Measurements from ENCODE around the gene SOCS6.
"Not testable (repeated sequence)": the region's sequence is repeated elsewhere in the genome, so short reads cannot be mapped to it uniquely, and the experiment has no call there.

The SOCS6 gene

DNA sequence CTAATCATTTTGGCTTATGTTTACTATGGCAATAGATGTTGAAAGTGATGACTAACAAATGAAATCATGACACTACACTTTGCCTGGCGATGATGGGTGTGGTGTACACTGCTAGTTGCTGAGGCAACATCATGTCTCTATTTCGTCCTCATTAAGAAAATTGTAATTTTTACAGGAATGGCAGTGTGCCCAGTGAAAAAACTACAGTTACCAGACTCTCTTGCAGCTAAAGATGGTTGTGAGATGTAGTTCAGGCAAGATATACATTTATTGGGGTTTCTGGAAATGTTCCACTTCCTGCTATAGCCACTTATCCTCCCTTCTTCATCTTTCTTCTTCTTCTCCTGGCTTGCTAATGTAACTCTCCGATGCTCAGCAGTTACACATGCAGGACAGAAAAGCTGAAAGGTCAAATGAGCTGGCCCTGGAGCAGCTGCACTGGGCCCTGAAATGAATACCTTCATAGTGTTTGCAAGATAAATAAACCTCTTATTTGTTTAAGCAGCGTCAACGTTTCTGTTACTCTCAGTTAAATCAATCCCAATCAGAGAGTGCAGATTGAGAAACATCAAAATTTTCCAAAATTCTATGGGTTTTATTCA is 46.0 kb downstream of the SOCS6 start:
- no peak for DNase-seq (ENCODE audit: low read depth)
- H3K4me3 ChIP-seq (ENCODE audit: control insufficient read depth, low read depth, low read length) = no peak overlapping the region
- TF ChIP-seq, protein P1, sequence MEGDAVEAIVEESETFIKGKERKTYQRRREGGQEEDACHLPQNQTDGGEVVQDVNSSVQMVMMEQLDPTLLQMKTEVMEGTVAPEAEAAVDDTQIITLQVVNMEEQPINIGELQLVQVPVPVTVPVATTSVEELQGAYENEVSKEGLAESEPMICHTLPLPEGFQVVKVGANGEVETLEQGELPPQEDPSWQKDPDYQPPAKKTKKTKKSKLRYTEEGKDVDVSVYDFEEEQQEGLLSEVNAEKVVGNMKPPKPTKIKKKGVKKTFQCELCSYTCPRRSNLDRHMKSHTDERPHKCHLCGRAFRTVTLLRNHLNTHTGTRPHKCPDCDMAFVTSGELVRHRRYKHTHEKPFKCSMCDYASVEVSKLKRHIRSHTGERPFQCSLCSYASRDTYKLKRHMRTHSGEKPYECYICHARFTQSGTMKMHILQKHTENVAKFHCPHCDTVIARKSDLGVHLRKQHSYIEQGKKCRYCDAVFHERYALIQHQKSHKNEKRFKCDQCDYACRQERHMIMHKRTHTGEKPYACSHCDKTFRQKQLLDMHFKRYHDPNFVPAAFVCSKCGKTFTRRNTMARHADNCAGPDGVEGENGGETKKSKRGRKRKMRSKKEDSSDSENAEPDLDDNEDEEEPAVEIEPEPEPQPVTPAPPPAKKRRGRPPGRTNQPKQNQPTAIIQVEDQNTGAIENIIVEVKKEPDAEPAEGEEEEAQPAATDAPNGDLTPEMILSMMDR (IDR thresholded peaks at IDR 0.05; ENCODE audit: control insufficient read depth, insufficient read depth, low read depth, low read length, missing control alignments) = no peak

DNA sequence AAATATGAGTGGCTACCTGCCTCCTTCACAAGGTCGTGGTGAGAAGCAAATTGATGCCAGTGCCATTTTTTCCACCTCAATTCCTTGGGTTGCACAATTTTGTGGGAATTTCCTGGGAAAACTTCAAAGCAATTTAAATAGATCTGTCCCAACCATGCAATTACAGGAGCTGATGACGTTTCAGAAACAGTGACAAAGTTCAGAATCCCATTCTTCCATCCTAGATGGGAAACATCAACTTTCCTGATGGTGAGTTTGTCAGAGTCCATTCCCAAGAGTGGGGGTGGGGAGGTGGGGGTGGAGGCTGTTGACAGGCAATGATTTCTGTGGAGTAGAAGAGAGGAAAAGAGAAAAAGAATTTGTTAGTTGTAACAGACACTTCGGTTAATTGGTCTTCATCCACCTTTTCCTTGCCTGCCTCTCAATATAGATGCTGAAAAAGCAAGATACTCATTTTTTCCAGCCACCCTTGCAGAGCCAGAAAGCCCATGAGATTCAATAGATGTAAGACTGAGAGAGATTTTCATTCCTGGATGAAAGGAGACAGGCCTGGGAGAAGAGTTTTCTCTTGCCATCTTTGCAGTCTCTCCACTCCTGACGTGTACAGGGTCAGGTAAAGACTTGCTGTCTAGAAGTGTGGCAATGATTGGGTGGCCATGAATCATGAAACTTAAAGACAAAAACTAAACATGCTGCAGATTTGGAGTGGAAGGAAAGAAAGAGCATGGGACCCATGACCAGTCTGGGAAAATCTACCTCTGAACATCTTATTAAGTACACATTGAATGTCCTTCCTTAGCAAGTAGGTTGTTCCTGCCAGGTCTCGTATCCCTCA is 47.3 kb downstream of the SOCS6 start:
- TF ChIP-seq, protein P1 (IDR thresholded peaks at IDR 0.05; ENCODE audit: control insufficient read depth, insufficient read depth, low read depth, low read length, missing control alignments) = no peak
- no peak for DNase-seq (ENCODE audit: low read depth)
- no peak overlapping the region for H3K4me3 ChIP-seq (ENCODE audit: control insufficient read depth, low read depth, low read length)

DNA sequence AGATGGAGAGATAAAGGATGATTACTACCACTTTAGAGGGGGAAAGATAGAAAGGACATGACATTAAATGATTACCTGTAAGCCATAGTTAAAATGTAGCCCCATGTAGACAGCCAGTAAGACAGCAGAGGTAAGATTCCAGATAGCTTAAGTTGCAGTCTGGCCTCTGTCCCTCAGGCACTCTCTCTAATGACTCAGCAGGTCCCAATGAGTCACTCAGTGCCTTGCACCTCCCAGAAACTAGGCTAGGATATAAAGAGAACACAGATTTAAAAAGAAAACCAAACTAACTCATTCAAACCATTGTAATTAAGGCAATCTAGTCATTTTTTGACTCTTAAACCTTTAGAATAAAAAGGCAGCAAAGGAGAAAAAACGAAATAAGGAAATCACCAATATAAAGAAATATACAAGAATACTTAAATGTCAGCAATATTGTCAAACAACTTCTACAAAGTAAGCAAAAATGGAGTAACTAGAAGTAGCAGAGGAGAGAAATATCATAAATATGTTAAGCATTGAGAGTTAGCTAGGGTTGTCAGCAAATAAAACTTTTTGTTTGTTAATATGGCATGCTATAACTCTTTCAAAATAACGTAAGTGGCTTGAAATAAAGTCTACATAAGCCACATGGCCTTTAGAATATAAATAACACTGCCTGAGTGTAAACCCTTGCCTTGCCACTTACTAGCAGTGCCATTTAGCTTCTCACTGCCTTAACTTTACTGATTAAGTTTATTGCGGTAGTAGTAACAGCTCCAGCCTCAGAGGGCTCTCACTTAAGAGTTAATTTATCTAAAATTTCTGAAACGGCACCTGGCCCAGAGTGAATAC is 48.5 kb downstream of the SOCS6 start:
- no peak overlapping the region for H3K4me3 ChIP-seq (ENCODE audit: control insufficient read depth, low read depth, low read length)
- DNase-seq (ENCODE audit: low read depth) = peak; percentile 60
- TF ChIP-seq, protein P1 (IDR thresholded peaks at IDR 0.05; ENCODE audit: control insufficient read depth, insufficient read depth, low read depth, low read length, missing control alignments) = no peak

DNA sequence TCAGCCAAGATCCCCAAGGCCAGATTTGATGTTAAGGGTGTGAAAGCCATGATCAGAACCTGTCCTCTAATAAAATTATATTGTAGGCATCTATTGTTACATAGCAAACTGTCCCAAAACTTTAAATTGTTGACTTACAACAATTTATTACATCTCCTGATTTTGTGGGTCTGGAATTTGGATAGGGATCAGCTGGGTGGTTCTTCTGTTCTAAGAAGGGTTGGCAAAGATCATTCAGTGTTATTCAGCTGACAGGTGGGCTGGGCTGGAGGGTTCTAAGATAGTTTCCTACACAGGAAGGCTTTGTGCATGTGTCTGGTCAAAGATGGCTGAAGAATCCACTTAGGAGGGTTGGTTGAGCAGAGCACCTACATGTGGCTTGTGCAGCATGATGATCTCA is 50.0 kb downstream of the SOCS6 start:
- H3K4me3 ChIP-seq (ENCODE audit: control insufficient read depth, low read depth, low read length) = no peak overlapping the region
- DNase-seq (ENCODE audit: low read depth) = no peak
- TF ChIP-seq, protein P1 (IDR thresholded peaks at IDR 0.05; ENCODE audit: control insufficient read depth, insufficient read depth, low read depth, low read length, missing control alignments) = no peak

DNA sequence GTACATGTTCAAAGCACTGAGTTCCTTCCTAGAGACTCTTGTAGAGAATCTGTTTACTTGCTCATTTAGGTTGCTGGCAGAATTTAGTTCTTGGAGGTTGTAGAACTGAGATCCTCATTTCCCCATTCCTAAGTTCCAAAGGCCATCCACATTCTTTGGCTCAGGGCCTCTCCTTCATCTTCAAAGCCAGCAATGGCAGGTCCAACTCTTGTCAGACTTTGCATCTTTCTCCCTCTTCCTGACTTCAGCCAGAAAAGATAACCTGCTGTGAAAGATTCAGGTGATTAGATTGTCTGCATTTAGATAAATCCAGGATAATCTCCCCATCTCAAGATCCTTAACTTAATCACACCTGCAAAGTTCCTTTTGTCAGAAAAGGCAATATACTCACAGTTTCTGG is 51.1 kb downstream of the SOCS6 start:
- TF ChIP-seq, protein P1 (IDR thresholded peaks at IDR 0.05; ENCODE audit: control insufficient read depth, insufficient read depth, low read depth, low read length, missing control alignments) = no peak
- no peak for DNase-seq (ENCODE audit: low read depth)
- no peak overlapping the region for H3K4me3 ChIP-seq (ENCODE audit: control insufficient read depth, low read depth, low read length)

DNA sequence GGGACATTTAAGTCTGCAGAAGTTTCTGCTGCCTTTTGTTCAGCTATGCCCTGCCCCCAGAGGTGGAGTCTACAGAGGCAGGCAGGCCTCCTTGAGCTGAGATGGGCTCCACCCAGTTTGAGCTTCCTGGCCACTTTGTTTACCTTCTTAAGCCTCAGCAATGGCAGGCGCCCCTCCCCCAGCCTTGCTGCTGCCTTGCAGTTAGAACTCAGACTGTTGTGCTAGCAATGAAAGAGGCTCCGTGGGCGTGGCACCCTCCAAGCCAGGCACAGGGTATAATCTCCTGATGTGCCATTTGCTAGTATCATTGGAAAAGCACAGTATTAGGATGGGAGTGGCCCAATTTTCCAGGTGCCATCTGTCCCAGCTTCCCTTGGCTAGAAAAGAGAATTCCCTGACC is 59.6 kb downstream of the SOCS6 start:
- not testable (repeated sequence) for DNase-seq (ENCODE audit: low read depth)

More for the DNA sequence above, 59.6 kb downstream of the SOCS6 start:
- H3K4me3 ChIP-seq (ENCODE audit: control insufficient read depth, low read depth, low read length) = not testable (repeated sequence)

Measured in AG09309 (cell line).